Measurements from ENCODE around the gene B4GALT1.

DNA sequence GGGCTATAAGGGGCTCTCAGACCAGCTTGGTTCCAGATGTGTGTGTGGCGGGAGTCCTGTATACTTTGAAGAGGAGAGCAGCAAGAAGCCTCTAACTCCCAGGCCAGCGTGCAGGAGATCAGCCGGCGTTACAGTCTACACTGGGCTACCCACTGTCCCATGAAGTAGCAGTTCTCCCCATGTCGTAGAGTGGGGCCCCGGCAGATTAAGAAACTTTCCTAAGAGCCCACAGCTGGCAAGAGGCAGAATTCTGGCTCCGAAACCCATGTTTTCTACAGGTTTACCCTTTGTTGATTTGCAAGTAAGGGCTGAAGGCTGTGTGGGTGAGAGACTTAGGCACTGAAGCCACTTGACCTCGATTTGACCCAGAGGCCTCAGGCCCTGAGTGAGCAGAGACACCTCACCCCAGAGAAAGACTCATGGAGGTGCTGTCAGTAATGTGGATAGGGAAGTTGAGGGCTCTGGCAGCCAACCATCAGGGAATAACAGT lies 881 bp upstream of the B4GALT1 start:
- TF ChIP-seq, protein P1, sequence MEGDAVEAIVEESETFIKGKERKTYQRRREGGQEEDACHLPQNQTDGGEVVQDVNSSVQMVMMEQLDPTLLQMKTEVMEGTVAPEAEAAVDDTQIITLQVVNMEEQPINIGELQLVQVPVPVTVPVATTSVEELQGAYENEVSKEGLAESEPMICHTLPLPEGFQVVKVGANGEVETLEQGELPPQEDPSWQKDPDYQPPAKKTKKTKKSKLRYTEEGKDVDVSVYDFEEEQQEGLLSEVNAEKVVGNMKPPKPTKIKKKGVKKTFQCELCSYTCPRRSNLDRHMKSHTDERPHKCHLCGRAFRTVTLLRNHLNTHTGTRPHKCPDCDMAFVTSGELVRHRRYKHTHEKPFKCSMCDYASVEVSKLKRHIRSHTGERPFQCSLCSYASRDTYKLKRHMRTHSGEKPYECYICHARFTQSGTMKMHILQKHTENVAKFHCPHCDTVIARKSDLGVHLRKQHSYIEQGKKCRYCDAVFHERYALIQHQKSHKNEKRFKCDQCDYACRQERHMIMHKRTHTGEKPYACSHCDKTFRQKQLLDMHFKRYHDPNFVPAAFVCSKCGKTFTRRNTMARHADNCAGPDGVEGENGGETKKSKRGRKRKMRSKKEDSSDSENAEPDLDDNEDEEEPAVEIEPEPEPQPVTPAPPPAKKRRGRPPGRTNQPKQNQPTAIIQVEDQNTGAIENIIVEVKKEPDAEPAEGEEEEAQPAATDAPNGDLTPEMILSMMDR (IDR thresholded peaks at IDR 0.05), result no peak
- no peak for TF ChIP-seq EZH2 (IDR thresholded peaks at IDR 0.05)

All from neural progenitor cell (in vitro differentiated cells).